GM19452 (cell line): ENCODE measurements around the gene KCNQ5.
"Not testable (repeated sequence)": the region's sequence is repeated elsewhere in the genome, so short reads cannot be mapped to it uniquely, and the experiment has no call there.

Source experiments
- ATAC-seq: cut with Tn5 transposase; IDR thresholded peaks from one replicate; pipeline ENCODE4 v1.9.1; 2021; ENCODE audit not compliant: unreplicated experiment

KCNQ5 gene

DNA sequence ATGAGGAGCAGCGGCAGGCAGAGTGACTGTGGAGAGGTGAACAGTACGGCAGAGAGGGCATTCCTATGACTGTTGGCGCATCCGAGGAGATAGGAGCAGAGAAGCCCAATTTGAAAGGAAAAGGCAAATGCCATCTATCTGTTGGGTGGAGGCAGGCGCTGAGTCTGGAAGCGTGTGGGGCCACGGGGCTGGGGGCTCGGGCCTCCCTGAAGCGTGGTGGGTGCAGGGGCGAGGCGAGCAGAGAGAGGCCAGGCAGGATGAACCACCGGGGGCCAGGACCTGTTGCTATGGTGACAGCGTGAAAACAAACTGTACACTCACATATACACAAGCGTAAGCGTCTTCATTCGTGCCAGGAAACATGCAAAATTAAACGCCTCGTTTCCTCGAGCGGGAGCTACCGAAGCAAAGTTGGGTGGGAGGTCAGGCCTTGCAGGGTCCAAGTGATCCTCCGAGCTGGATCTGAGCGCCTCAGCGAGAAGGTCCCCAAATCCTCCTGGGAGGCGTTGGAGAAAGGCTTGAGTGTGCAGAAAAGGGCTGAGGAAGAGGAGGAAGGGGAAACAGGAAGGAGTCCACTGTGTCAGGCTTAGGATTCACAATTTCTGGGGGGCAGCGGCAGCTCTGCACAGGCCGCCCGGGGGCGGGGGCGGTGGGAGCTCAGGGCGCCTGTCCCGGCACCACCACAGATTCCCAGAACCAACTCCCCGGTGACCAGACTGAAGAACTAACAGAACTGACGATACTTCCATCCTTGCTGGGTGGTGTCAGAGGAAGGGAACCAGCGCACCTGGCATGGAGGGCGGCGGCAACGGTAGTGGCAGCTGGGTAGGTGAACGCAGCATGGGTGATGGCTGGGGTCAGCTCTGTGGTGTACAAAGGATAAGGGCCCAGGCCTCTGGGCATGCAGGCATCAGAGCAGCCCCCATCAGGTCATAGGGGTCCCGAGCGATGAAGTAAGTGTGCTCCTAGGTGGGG is 535.2 kb downstream of the KCNQ5 start:
- ATAC-seq: no peak

- ATAC-seq: no peak
Measured at GRCh38 chr6:73157870-73158269, 536.0 kb downstream of the KCNQ5 start.

GRCh38 chr6:73169111-73169510 is 547.2 kb downstream of the KCNQ5 start:
- ATAC-seq: no peak

- no peak for ATAC-seq
Measured at GRCh38 chr6:73169633-73170032, 547.8 kb downstream of the KCNQ5 start.

DNA sequence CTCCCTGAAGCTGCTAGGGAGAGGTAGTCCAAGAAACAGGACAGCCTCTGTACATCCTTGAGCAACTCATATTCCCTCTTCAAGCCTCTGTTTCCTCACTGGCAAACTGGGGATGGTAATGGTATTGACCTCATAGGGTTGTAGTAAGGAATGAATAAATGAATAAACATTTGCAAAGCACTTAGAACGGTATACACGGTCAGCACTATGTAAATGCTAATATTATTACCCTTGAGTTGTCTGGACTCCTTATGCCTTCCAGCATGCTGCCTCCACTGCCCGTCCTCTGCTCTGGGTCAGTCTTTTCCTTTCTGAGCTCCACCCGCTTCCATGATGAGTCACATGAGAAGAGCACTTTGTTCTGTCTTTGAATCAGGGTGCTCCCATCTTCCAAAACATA is 552.8 kb downstream of the KCNQ5 start:
- ATAC-seq: no peak

DNA sequence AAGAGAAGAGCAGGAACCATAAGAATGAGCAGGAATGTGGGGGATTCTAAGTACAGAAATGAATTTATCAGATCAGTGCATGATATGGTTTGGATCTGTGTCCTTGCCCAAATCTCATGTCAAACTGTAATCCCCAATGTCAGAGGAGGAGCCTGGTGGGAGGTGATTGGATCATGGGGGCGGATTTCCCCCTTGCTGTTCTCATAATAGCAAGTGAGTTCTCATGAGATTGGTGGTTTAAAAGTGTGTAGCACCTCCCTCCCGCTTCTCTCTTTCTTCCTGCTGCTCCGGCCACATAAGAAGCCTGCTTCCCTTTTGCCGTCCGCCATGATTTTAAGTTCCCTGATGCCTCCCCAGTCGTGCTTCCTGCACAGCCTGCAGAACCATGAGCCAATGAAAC is 554.2 kb downstream of the KCNQ5 start:
- no peak for ATAC-seq

DNA sequence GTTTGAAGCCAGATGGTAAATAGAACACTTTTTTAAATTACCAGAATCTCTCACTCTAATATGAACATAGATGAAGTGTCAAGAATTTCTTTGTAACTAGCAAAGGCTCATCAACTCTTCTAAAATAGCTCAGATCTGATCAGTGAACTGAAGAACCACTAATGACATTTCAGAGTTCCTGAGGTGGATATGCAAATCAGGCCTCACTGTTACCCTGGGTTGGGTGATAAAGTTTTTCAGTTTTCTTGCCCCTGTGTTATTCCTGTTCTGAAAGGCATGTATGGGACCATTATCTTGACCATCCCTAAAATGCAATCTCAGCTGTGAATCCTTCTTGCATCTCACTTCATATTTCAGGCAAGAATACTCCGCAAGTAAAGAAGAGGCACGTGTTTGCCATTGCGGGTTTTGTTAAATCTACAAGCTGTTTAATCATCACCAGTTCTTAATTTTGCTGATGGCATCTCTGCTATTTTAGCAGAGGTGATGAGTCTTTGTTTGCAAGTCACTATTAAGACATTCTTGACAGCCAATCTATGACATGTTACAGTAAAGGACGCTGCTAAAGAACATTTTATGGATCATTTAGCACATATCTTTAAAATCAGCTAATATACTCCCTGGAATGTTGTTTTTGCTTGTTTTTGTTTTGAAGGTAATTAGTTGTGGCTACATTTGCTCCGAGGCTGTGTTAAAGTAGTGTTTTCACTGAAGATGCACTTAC is 555.5 kb downstream of the KCNQ5 start:
- ATAC-seq: peak; percentile 57

DNA sequence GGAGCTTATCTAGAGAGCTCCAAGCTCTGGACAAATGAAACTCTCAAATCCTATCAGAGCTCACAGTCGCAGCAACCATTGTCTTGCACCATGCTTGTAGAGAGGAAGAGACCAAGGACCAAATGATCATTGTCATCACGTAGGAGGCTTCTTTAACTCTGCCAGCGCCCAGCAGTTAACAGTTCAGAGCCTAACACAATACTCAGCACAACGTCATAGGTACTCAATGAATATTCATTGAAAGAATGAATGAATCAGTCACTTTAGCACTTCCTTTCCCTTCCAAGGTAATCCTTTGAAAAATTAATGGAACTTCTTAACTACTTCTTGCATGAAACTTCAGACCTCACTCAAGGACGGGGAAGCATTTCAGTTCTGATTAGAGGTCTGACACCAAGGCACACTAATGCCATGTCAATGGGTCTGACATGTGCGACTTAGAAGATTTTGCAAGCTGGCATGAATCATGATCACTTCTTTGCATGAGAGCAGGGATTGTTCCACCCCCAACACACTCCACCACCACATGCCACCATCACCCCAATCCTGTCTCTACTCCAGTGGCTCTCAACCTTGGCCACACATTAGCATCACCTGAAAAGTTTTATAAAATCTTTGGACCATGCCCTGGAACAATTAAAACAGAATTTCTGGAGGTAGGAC is 558.3 kb downstream of the KCNQ5 start:
- no peak for ATAC-seq

- peak; percentile 71 for ATAC-seq
Measured at GRCh38 chr6:73180763-73181619, 559.1 kb downstream of the KCNQ5 start.

DNA sequence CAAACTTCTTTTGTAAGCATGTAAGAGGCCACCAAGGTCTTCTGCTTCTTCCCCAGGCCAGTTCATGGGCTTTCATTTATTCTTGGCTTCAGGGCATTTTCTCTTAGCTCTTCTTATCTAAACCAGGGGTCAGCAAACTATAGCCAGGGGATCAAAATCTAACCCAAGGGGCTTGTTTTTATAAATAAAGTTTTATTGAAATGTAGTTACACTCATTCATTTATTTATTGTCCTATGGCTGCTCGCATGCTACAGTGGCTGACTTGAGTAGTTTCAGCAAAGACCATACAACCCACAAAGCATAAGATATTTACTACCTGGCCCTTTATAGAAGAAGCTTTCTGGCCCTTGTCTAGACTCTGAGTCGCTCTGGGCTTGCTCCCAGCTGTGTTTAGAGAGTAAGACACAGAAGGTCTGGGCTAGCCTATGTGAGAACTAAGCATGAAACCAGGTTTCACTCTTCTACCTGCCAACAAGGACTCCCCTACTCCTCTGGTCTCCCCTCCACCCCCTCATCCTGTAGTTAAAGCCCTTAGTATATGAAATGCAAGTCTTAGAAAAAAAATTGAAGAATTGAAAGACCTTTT is 560.2 kb downstream of the KCNQ5 start:
- peak; percentile 37 for ATAC-seq

GRCh38 chr6:73193302-73193701 is 571.4 kb downstream of the KCNQ5 start:
- ATAC-seq: not testable (repeated sequence)

DNA sequence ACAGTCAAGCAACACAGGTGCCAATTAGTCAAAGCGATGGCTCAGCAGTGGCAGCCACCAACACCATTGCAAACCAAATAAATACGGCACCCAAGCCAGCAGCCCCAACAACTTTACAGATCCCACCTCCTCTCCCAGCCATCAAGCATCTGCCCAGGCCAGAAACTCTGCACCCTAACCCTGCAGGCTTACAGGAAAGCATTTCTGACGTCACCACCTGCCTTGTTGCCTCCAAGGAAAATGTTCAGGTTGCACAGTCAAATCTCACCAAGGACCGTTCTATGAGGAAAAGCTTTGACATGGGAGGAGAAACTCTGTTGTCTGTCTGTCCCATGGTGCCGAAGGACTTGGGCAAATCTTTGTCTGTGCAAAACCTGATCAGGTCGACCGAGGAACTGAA is 572.9 kb downstream of the KCNQ5 start:
- no peak for ATAC-seq

DNA sequence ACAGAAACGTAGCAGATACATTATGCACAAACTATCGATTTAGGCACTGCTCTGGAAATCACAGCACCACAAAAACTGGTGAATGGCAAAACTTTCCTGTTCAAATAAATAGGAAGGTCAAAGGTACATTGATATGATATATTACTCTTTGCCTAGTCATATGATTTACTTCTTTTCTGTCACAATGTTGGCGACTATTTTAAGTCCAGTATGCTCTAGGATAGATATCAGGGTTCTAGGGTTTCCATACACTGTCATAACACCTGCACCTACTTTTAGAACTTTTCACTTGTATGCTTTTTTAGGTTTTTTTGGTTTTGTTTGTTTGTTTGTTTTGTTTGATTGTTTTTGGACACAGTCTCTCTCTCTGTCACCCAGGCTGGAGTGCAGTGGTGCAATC is 578.4 kb downstream of the KCNQ5 start:
- ATAC-seq: no peak

DNA sequence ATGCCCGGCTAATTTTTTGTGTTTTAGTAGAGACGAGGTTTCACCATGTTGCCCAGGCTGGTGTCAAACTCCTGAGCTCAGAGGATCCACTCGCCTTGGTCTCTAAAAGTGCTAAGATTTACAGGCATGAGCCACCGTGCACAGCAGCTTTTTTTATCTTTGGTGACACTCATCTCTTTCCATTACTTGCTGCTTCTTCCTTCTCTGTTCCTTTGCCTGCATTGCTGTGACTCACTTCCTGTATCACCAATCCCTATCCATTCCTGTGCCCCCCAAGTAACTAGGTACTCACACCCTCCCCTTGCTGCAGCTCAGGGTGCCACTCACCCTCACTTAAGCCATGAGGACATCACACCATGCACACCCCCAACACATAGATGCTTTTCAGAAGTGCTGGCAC is 578.9 kb downstream of the KCNQ5 start:
- ATAC-seq: no peak

DNA sequence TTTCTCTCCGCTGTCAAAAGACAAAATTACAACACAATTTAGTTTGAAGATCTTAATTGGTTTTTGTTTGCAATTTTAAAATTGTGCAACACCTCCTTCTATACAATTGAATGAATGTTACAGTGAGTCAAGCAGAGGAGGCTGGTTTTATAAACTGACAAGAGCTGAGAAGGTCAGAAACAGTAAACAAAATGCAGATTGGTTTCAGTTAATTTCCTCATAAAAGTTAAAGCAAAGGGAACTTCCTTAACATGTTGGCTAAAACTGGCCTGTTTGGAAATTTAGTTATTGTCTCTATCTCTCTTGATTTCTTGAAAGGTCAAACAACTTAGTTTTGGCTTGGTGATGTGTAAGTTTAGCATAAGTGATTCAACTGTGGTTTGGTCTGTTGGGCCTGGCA is 581.2 kb downstream of the KCNQ5 start:
- ATAC-seq: no peak

GRCh38 chr6:73204252-73204651 is 582.4 kb downstream of the KCNQ5 start:
- ATAC-seq: no peak

DNA sequence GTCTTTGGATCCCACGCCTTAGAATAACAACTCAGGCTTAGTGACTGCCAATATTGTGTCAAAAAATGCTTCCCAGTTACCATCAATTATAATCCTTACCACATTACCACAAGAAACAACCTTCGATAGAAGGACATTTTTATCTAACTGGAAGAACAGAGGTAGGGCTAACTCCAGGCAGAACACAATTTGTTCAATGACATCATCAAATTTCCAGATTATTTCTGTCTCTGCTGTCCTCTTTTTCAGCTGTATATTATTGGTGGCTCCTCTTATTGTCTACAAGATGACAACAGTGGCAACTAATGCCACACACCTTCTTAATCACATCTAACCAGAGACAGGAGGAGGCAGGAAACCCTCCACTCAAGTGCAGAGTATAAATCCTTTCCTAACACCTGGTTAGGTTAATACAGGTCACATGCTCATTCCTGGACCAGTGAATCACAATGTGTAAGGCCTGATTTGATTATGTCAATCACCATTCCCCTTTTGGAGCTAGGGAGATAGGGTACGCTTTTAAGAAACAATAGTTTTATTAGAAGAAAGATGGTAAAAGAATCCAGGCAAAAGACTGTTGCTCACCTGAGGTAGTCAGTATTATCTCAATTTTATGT is 585.5 kb downstream of the KCNQ5 start:
- no peak for ATAC-seq

DNA sequence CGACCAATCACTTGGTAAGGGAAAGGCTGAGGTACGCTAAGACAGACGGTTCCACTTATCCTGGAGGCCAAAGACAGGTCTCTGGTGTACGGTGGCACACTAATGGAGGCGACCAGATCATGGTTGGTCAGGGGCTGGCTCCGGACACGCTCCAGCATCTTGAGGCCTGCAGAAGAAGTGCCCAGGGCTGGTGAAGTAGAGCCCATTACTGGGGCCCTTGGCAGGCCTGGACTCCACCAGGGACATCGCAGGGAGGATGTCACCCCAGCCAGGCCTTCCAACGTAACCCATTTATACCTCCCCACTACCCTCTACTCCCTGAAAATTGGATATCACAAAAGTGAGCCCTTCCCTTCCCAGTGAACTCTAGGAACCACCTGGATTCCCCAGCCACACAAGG is 587.3 kb downstream of the KCNQ5 start:
- ATAC-seq: no peak

DNA sequence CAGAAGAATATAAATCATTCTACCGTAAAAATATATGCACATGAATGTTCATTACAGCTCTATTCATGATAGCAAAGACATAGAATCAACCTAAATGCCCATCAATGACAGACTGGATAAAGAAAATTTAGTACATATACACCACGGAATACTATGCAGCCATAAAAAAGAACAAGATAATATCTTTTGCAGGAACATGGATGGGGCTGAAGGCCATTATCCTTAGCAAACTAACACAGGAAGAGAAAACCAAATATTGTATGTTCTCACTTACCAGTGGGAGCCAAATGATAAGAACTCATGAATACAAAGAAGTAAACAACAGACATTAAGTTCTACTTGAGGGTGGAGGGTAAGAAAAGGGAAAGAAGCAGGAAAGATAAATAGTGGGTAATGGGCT is 595.0 kb downstream of the KCNQ5 start:
- no peak for ATAC-seq

DNA sequence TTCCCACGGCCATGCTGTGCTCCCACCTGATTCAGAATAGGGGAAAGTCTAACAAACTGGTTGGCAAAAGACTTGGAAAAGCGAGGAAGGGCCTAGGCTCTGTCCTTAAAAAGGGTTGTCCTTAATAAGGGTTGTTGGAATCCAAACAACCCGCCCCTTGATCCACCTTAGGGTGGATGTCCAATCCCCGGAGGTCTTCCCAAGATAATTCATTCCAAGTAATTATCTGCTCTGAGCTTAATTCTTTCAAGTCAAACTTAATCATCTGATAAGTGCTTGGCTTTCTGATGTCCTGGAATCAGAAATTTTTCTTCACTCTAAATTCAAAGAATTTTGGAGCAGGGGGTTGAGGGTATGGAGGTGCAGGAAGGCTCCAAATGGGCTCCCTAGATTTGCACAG is 603.5 kb downstream of the KCNQ5 start, which contains the start of gene KHDC1L:
Gene KHDC1L (minus strand): TSS at position 101 of the 400 bp plus-strand sequence. CDS start 88 bp downstream, at position 13.
- no peak for ATAC-seq
